PFSK-1 (cell line): ENCODE results near the gene COL9A3.

Experiments
- SIN3A ChIP-seq: IDR thresholded peaks from 2 replicates; pipeline ENCODE4 v1.6.1; 2012; ENCODE audit warnings: mild to moderate bottlenecking, low read length, moderate library complexity, borderline replicate concordance; ENCODE audit not compliant: insufficient read depth
- TAF1 ChIP-seq: IDR thresholded peaks from 2 replicates; pipeline ENCODE4 v1.6.1; 2012; ENCODE audit warnings: low read length, control low read depth, borderline replicate concordance; ENCODE audit not compliant: insufficient read depth
- TF ChIP-seq, protein P1 (sequence below), 2 experiments: IDR thresholded peaks; 2 replicates each; pipeline versions ENCODE4 v1.6.1 to v1.8.0; 2011 to 2012; ENCODE audit warnings: low read depth in 2 of 2, low read length in 2 of 2, control low read depth in 1 of 2, inconsistent platforms in 1 of 2, mild to moderate bottlenecking in 1 of 2, moderate library complexity in 1 of 2; ENCODE audit not compliant: insufficient read depth in 1 of 2

DNA sequence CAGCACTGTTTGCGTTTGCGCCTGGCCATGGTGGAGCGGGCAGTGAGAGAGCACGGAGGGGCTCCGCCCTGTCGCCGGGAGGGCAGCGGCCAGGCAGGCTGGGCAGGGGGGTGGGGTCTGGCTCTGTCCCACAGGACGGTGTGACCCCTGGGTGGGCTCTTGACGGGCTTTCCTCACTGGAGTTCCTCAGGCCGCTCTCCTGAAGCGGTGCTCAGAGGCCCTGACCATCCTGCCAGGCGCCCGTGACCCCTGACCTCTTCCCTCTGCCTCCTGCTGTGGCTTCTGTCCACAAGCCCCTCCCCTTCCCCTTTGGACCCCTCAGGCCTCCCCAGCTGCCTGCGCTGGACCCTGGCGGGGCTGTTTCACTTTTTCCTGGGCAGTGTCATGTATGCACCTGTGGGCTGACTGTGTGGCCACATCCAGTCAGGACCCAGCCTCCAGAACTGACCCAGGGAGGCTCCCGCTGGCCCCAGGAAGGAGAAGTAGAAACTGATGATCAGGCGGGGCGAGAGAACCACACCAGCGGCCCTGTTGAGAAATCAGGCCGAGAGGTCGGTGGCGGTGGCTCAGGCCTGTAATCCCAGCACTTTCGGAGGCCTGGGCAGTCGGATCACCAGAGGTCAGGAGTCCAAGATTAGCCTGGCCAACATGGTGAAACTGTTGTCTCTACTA is 11.0 kb upstream of the COL9A3 start:
- TF ChIP-seq, protein P1, sequence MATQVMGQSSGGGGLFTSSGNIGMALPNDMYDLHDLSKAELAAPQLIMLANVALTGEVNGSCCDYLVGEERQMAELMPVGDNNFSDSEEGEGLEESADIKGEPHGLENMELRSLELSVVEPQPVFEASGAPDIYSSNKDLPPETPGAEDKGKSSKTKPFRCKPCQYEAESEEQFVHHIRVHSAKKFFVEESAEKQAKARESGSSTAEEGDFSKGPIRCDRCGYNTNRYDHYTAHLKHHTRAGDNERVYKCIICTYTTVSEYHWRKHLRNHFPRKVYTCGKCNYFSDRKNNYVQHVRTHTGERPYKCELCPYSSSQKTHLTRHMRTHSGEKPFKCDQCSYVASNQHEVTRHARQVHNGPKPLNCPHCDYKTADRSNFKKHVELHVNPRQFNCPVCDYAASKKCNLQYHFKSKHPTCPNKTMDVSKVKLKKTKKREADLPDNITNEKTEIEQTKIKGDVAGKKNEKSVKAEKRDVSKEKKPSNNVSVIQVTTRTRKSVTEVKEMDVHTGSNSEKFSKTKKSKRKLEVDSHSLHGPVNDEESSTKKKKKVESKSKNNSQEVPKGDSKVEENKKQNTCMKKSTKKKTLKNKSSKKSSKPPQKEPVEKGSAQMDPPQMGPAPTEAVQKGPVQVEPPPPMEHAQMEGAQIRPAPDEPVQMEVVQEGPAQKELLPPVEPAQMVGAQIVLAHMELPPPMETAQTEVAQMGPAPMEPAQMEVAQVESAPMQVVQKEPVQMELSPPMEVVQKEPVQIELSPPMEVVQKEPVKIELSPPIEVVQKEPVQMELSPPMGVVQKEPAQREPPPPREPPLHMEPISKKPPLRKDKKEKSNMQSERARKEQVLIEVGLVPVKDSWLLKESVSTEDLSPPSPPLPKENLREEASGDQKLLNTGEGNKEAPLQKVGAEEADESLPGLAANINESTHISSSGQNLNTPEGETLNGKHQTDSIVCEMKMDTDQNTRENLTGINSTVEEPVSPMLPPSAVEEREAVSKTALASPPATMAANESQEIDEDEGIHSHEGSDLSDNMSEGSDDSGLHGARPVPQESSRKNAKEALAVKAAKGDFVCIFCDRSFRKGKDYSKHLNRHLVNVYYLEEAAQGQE (IDR thresholded peaks at IDR 0.05; ENCODE audit: insufficient read depth in 1 of 2, low read depth in 2 of 2, low read length in 2 of 2) = no peak
- TF ChIP-seq TAF1 (no peak), SIN3A (no peak)
